GM23338 (cell line): ENCODE measurements around the gene SOX11. TPM values are rescaled to one million over a fixed set of nuclear protein-coding genes. Genes with fewer than 3 reads are reported as not detected.
"Not testable (repeated sequence)": the region's sequence is repeated elsewhere in the genome, so short reads cannot be mapped to it uniquely, and the experiment has no call there.

Experiments used
- ATAC-seq: fragments of 200-7000 bp; cut with Tn5 transposase; 3 replicates; pipeline ENCODE4 v1.9.1; 2020
- DNase-seq: peaks from one replicate; pipeline ENCODE4 v3.0.0-alpha.2; 2015; ENCODE audit warnings: low spot score
- H2AFZ ChIP-seq: fragments of 200-600 bp; sonication (generic); 2 replicates; pipeline ENCODE4 v1.8.0; 2016; ENCODE audit warnings: antibody characterized with exemption, mild to moderate bottlenecking, moderate library complexity
- H3F3A ChIP-seq: fragments of 200-600 bp; sonication (generic); replicated peaks from 2 replicates; pipeline ENCODE4 v1.8.0; 2017; ENCODE audit warnings: antibody characterized with exemption, mixed run types, low read depth
- H3K27ac ChIP-seq: fragments of 200-600 bp; sonication (generic); 2 replicates; pipeline ENCODE4 v1.6.1; 2016; ENCODE audit warnings: low read depth
- H3K27me3 ChIP-seq: fragments of 200-600 bp; sonication (generic); 2 replicates; pipeline ENCODE4 v1.8.0; 2016; ENCODE audit warnings: mild to moderate bottlenecking, mixed run types, moderate library complexity; ENCODE audit not compliant: insufficient read depth
- H3K36me3 ChIP-seq: fragments of 200-600 bp; sonication (generic); 2 replicates; pipeline ENCODE4 v1.8.0; 2016; ENCODE audit warnings: mild to moderate bottlenecking; ENCODE audit not compliant: insufficient read depth
- H3K4me1 ChIP-seq: fragments of 200-600 bp; sonication (generic); 2 replicates; pipeline ENCODE4 v1.8.0; 2016; ENCODE audit warnings: mild to moderate bottlenecking, moderate library complexity; ENCODE audit not compliant: insufficient read depth
- H3K4me2 ChIP-seq: fragments of 200-600 bp; sonication (generic); 2 replicates; pipeline ENCODE4 v1.7.1; 2017; ENCODE audit warnings: mixed run types
- H3K4me3 ChIP-seq: fragments of 200-600 bp; sonication (generic); 2 replicates; pipeline ENCODE4 v1.6.1; 2016; ENCODE audit warnings: mixed run types
- H3K79me2 ChIP-seq: fragments of 200-600 bp; sonication (generic); replicated peaks from 2 replicates; pipeline ENCODE4 v1.8.0; 2017; ENCODE audit warnings: mild to moderate bottlenecking; ENCODE audit not compliant: insufficient read depth
- H3K9me2 ChIP-seq: fragments of 200-600 bp; sonication (generic); 2 replicates; pipeline ENCODE4 v1.8.0; 2017; ENCODE audit not compliant: insufficient read depth
- H4K20me1 ChIP-seq: fragments of 200-600 bp; sonication (generic); replicated peaks from 2 replicates; pipeline ENCODE4 v1.8.0; 2017; ENCODE audit warnings: mild to moderate bottlenecking; ENCODE audit not compliant: insufficient read depth
- H3K27ac Mint-ChIP-seq: 2 replicates; pipeline ENCODE4 v1.8.0; 2020; ENCODE audit warnings: inconsistent platforms, mild to moderate bottlenecking, moderate library complexity, mixed read lengths
- H3K27me3 Mint-ChIP-seq: 3 replicates; pipeline ENCODE4 v1.8.0; 2022; ENCODE audit warnings: low read depth, mild to moderate bottlenecking, moderate library complexity, mixed read lengths, inconsistent platforms; ENCODE audit not compliant: insufficient read depth, poor library complexity
- H3K36me3 Mint-ChIP-seq: 3 replicates; pipeline ENCODE4 v1.8.0; 2021; ENCODE audit warnings: low read depth, mild to moderate bottlenecking, inconsistent platforms, moderate library complexity, mixed read lengths
- H3K4me1 Mint-ChIP-seq: 3 replicates; pipeline ENCODE4 v1.8.0; 2020; ENCODE audit warnings: mild to moderate bottlenecking, inconsistent platforms, mixed read lengths
- H3K4me3 Mint-ChIP-seq: 3 replicates; pipeline ENCODE4 v1.8.0; 2021; ENCODE audit warnings: moderate library complexity, mild to moderate bottlenecking, inconsistent platforms, mixed read lengths
- H3K9me3 Mint-ChIP-seq: 3 replicates; pipeline ENCODE4 v1.8.0; 2020; ENCODE audit warnings: moderate library complexity, mild to moderate bottlenecking, inconsistent platforms, mixed read lengths
- CREB1 ChIP-seq: fragments of 250-450 bp; sonication (Bioruptor Pico); IDR thresholded peaks from 2 replicates; pipeline ENCODE4 v1.5.0; 2020; ENCODE audit warnings: low read depth, mild to moderate bottlenecking, moderate library complexity
- EZH2 ChIP-seq: fragments of 200-600 bp; sonication (generic); IDR thresholded peaks from one replicate; pipeline ENCODE4 v1.8.0; 2017; ENCODE audit warnings: antibody characterized with exemption, mild to moderate bottlenecking, low read depth; ENCODE audit not compliant: unreplicated experiment
- EZH2phosphoT487 ChIP-seq: fragments of 200-600 bp; sonication (generic); IDR thresholded peaks from one replicate; pipeline ENCODE4 v1.8.1; 2018; ENCODE audit warnings: antibody characterized with exemption; ENCODE audit not compliant: unreplicated experiment
- NANOG ChIP-seq: IDR thresholded peaks from 2 replicates; pipeline ENCODE4 v1.6.1; 2016; ENCODE audit warnings: antibody characterized with exemption, borderline replicate concordance
- POLR2AphosphoS5 ChIP-seq: IDR thresholded peaks from 2 replicates; pipeline ENCODE4 v1.6.1; 2016; ENCODE audit warnings: antibody characterized with exemption, low read depth
- STAT1 ChIP-seq: IDR thresholded peaks from one replicate; pipeline ENCODE4 v1.6.1; 2016; ENCODE audit warnings: antibody characterized with exemption; ENCODE audit not compliant: unreplicated experiment
- ZNF331 ChIP-seq: fragments of 250-450 bp; sonication (Bioruptor Pico); IDR thresholded peaks from 2 replicates; pipeline ENCODE4 v1.5.0; 2020; ENCODE audit warnings: low read depth, mild to moderate bottlenecking, moderate library complexity
- long read RNA-seq: library from polyadenylated mRNA; unstranded; transcript quantifications from one replicate; pipeline ENCODE4 v2.0.0, GENCODE V29; 2020; ENCODE audit not compliant: unreplicated experiment
- polyA plus RNA-seq: library from polyadenylated mRNA; unstranded; fragments of >200 nt; fragmentation: Nextera tagmentation; extraction: Ambion mirVana; gene quantifications from 2 replicates; pipeline ENCODE4 v1.2.1, GENCODE V29; 2016
- total RNA-seq: library from RNA; depleted of rRNA; stranded (reverse); fragments of >200 nt; shearing (Covaris generic); gene quantifications from 2 replicates; pipeline ENCODE4 v1.2.3, GENCODE V29; 2014; rRNA removed

The SOX11 gene
- 26.3 and 26.5 TPM in 2 replicates for total RNA-seq
- 33.2 and 34.0 TPM in 2 replicates for polyA plus RNA-seq
- long read RNA-seq, full-length matches to known transcripts: 48 of 48 reads
- long read RNA-seq, partial matches to known transcripts: 0 of 48 reads
- long read RNA-seq, other reads (novel, unspliced or antisense): 0 of 48 reads

- Mint-ChIP-seq H3K4me1 (peaks cover 13% of the 10 kb centered on the region), H3K4me3 (peak within 1 kb of the TSS; percentile 96), H3K27ac (peak within 1 kb of the TSS; percentile 80), H3K27me3 (peaks cover 23% of the 10 kb centered on the region), H3K36me3 (peaks cover 18% of the 10 kb centered on the region), H3K9me3 (peaks cover 11% of the 10 kb centered on the region)
- H3K4me3 ChIP-seq: peak within 1 kb of the TSS; percentile 97
- H3K79me2 ChIP-seq: peaks cover 35% of the 10 kb centered on the region
- H2AFZ ChIP-seq: no peak within 1 kb of the TSS; the same call in 1 of the 2 replicates
- H4K20me1 ChIP-seq: peaks cover 21% of the 10 kb centered on the region
- H3F3A ChIP-seq: 0 out of 2 replicates have a peak, but pooled peaks cover 4% of the 10 kb centered on the region
- TF ChIP-seq POLR2AphosphoS5: peak; percentile 90
- no peak for TF ChIP-seq EZH2phosphoT487
- peak; percentile 69 for TF ChIP-seq CREB1 (CRISPR knock-in tag)
- peak; percentile 97 for DNase-seq
- H3K36me3 ChIP-seq: no peaks in the 10 kb centered on the region
- H3K27ac ChIP-seq: peak within 1 kb of the TSS; percentile 95
- peaks cover 45% of the 10 kb centered on the region for H3K27me3 ChIP-seq
- H3K4me2 ChIP-seq: peak within 1 kb of the TSS; percentile 96
- ATAC-seq: peak; percentile 20
- H3K4me1 ChIP-seq: peaks cover 13% of the 10 kb centered on the region
- peaks cover 5% of the 10 kb centered on the region; the same call in 1 of the 2 replicates for H3K9me2 ChIP-seq
Observed at GRCh38 chr2:5691985-5692529, at the start of gene SOX11. TSS of gene SOX11 (plus strand) at chr2:5692384. CDS start at chr2:5692722, 338 bp downstream.

GRCh38 chr2:5652734-5653133 is 39.5 kb upstream of the SOX11 start:
- not testable (repeated sequence) for H3F3A ChIP-seq, H3K79me2 ChIP-seq, H3K27me3 ChIP-seq, H3K4me1 ChIP-seq, H3K4me1 Mint-ChIP-seq, H3K4me2 ChIP-seq, H3K9me2 ChIP-seq, H3K27me3 Mint-ChIP-seq, H3K27ac Mint-ChIP-seq, H4K20me1 ChIP-seq, H3K36me3 ChIP-seq, H3K4me3 ChIP-seq, H3K36me3 Mint-ChIP-seq, H3K27ac ChIP-seq, H3K4me3 Mint-ChIP-seq, H2AFZ ChIP-seq, ATAC-seq, DNase-seq
- peaks cover 15% of the 10 kb centered on the region; the same call in 2 of the 3 replicates for H3K9me3 Mint-ChIP-seq

- not testable (repeated sequence) for H3K4me1 Mint-ChIP-seq, H3K27me3 ChIP-seq, DNase-seq, H3K36me3 ChIP-seq, H3K79me2 ChIP-seq, H3K4me1 ChIP-seq, H3K27ac Mint-ChIP-seq, ATAC-seq, H3K27me3 Mint-ChIP-seq, H3F3A ChIP-seq, H3K27ac ChIP-seq, H3K4me3 ChIP-seq, H3K36me3 Mint-ChIP-seq, H4K20me1 ChIP-seq, H3K4me3 Mint-ChIP-seq, H3K4me2 ChIP-seq, H2AFZ ChIP-seq, H3K9me2 ChIP-seq
- peaks cover 14% of the 10 kb centered on the region; the same call in 2 of the 3 replicates for H3K9me3 Mint-ChIP-seq
Observed at GRCh38 chr2:5653756-5654155, 38.4 kb upstream of the SOX11 start.

- Mint-ChIP-seq H3K27me3 (peaks cover 3% of the 10 kb centered on the region), H3K9me3 (peaks cover 32% of the 10 kb centered on the region), H3K36me3 (no peaks in the 10 kb centered on the region; the same call in 2 of the 3 replicates), H3K27ac (no peak overlapping the region), H3K4me3 (no peak overlapping the region), H3K4me1 (no peaks in the 10 kb centered on the region)
- H3K27ac ChIP-seq: no peak overlapping the region
- DNase-seq: no peak
- no peak overlapping the region for H2AFZ ChIP-seq
- H4K20me1 ChIP-seq: no peaks in the 10 kb centered on the region
- no peak overlapping the region for H3K4me2 ChIP-seq
- H3K4me1 ChIP-seq: no peaks in the 10 kb centered on the region
- ATAC-seq: no peak
- no peak overlapping the region for H3K4me3 ChIP-seq
- no peaks in the 10 kb centered on the region for H3K9me2 ChIP-seq
- H3K36me3 ChIP-seq: no peaks in the 10 kb centered on the region
- H3K79me2 ChIP-seq: no peaks in the 10 kb centered on the region
- no peaks in the 10 kb centered on the region for H3K27me3 ChIP-seq
- H3F3A ChIP-seq: no peaks in the 10 kb centered on the region
- TF ChIP-seq EZH2: no peak
- TF ChIP-seq STAT1: no peak
- no peak for TF ChIP-seq ZNF331 (CRISPR knock-in tag)
- TF ChIP-seq NANOG: no peak
Observed at GRCh38 chr2:5657231-5657630, 35.0 kb upstream of the SOX11 start.
